Pancreas (tissue), 10 donors: ENCODE results near the gene TMEM109. TPM values are rescaled to one million over a fixed set of nuclear protein-coding genes. Genes with fewer than 3 reads are reported as not detected.

ENCODE experiments used
- ATAC-seq, 4 donors: fragments of 200-7000 bp; cut with Tn5 transposase; one replicate each; pipeline versions ENCODE4 v1.8.0 to v1.9.1; 2020; ENCODE audit warnings: mild to moderate bottlenecking in 4 of 4, moderate library complexity in 4 of 4
- DNase-seq, 6 donors: peaks; one replicate each; pipeline ENCODE4 v3.0.0-alpha.2; 2020
- FAIRE-seq: peaks from 2 replicates; lab custom pipeline; 2012; peaks lifted over from hg19 to GRCh38; lab: Jason Lieb, UNC
- H3K27ac ChIP-seq, 4 donors: fragments of 200-600 bp; sonication (generic); 1 replicate in 3 of 4; 2 replicates in 1 of 4; pipeline versions ENCODE4 v1.5.0 to v1.8.0; 2020
- H3K27me3 ChIP-seq, 4 donors: fragments of 200-600 bp; one replicate each; pipeline ENCODE4 v1.8.0; 2021
- H3K36me3 ChIP-seq, 3 donors: fragments of 200-600 bp; sonication (generic) in 1 of 3; one replicate each; pipeline versions ENCODE4 v1.5.0 to v1.8.0; 2020 to 2021
- H3K4me1 ChIP-seq, 3 donors: fragments of 200-600 bp; one replicate each; pipeline ENCODE4 v1.8.0; 2021
- H3K4me3 ChIP-seq, 4 donors: fragments of 200-600 bp; sonication (generic) in 2 of 4; one replicate each; pipeline versions ENCODE4 v1.5.0 to v1.8.0; 2020 to 2021
- H3K9me3 ChIP-seq, 4 donors: fragments of 200-600 bp; one replicate each; pipeline ENCODE4 v1.8.0; 2021
- CTCF ChIP-seq, 4 donors: fragments of 200-600 bp; sonication (generic) in 3 of 4; IDR thresholded peaks; one replicate each; pipeline versions ENCODE4 v1.5.0 to v1.8.0; 2021; ENCODE audit warnings: antibody characterized with exemption in 4 of 4
- WGBS, 2 donors: extraction: QIAGEN DNeasy Blood & Tissue Kit; methylation state at CpG; one replicate each; pipeline ENCODE4 v1.1.7; 2013; 5-methylcytosine and 5-hydroxymethylcytosine counted together
- intact Hi-C, 3 donors: fragments of 100-400 bp; cut with DNase I; formaldehyde crosslinking; loops; one replicate each; pipeline versions ENCODE4 v1.11.1 to v1.14.2; 2022
- polyA plus RNA-seq, 2 donors: library from polyadenylated mRNA; stranded (reverse); fragments of 200-250 nt; gene quantifications; one replicate each; pipeline ENCODE4 v1.2.3, GENCODE V29; 2013
- total RNA-seq, 6 donors: library from RNA; stranded (reverse); fragmentation: NEBNext Ultra II Directional in 4 of 6; extraction: Animal tissue kit (Norgen Biotek cat#: 25700) in 4 of 6; gene quantifications; one replicate each; pipeline versions ENCODE4 v1.2.1 to v1.2.4, GENCODE V29; 2021 to 2023
- donor health status: healthy with polysubstance abuse.
- donor health status: DM: no; HTN: no; CAD: no; lungs with moderate emphysema.
- donor health status: DM: no; HTN: no; CAD: no.
- donor health status: control.
- donor health status: control.
- donor health status: Bipolar disorder and iron deficiency.
- donor health status: DM: yes; HTN: yes; CAD: no.
- donor health status: DM: no; HTN: no; CAD: no.
- donor health status: DM: no; HTN: no; CAD: no.
- donor health status: DM: yes; HTN: yes; CAD: no.

TMEM109 gene
- total and polyA plus RNA-seq, 8 donors, result 28.2 to 53.0 (median 40.0) TPM

GRCh38 chr11:60953781-60954180 lies 39.8 kb downstream of the TMEM109 start:
- WGBS, 2 donors, result 78 to 79% methylated on average over 6 of the region's 6 CpGs
- FAIRE-seq (no peak), DNase-seq (no peak), ATAC-seq (peak in 2 of 4 donors; percentile 37 to 48)
- Histone ChIP-seq H3K27me3 (no peaks in the 10 kb centered on the region), H3K27ac (no peak overlapping the region), H3K9me3 (no peaks in the 10 kb centered on the region), H3K4me1 (no peaks in the 10 kb centered on the region), H3K4me3 (no peak overlapping the region), H3K36me3 (no peaks in the 10 kb centered on the region)
- TF ChIP-seq CTCF (IDR thresholded peaks at IDR 0.05), result no peak
- intact Hi-C loops, result no loop called here

GRCh38 chr11:60954421-60954820 lies 40.5 kb downstream of the TMEM109 start:
- ATAC-seq (peak in 2 of 4 donors; percentile 17 to 46), DNase-seq (peak in 1 of 6 donors; percentile 26), FAIRE-seq (no peak)
- Histone ChIP-seq H3K36me3 (no peaks in the 10 kb centered on the region), H3K27me3 (no peaks in the 10 kb centered on the region), H3K9me3 (no peaks in the 10 kb centered on the region), H3K4me1 (no peaks in the 10 kb centered on the region), H3K4me3 (no peak overlapping the region), H3K27ac (peak overlapping the region in 1 of 4 donors; percentile 9)
- 62 to 82% methylated on average over 5 of the region's 5 CpGs for WGBS, 2 donors
- intact Hi-C loops, result no loop called here
- TF ChIP-seq CTCF (IDR thresholded peaks at IDR 0.05), result no peak

- H3K27ac ChIP-seq, result no peak overlapping the region
- H3K4me3 ChIP-seq, result no peak overlapping the region
- no peaks in the 10 kb centered on the region for H3K36me3 ChIP-seq
- ATAC-seq (no peak), DNase-seq (no peak), FAIRE-seq (no peak)
- H3K9me3 ChIP-seq, result no peaks in the 10 kb centered on the region
- intact Hi-C loops, result no loop called here
- WGBS, 2 donors, result 45 to 46% methylated on average over 5 of the region's 5 CpGs
- no peaks in the 10 kb centered on the region for H3K4me1 ChIP-seq
- no peak for TF ChIP-seq CTCF (IDR thresholded peaks at IDR 0.05)
- no peaks in the 10 kb centered on the region for H3K27me3 ChIP-seq
Measured at GRCh38 chr11:60955571-60955970, 41.6 kb downstream of the TMEM109 start.

- Histone ChIP-seq H3K27ac (no peak overlapping the region), H3K9me3 (no peaks in the 10 kb centered on the region), H3K27me3 (no peaks in the 10 kb centered on the region), H3K4me1 (no peaks in the 10 kb centered on the region), H3K36me3 (no peaks in the 10 kb centered on the region), H3K4me3 (no peak overlapping the region)
- intact Hi-C loops, result no loop called here
- WGBS, 2 donors, result 66 to 79% methylated on average over 4 of the region's 4 CpGs
- ATAC-seq, result no peak
- FAIRE-seq, result no peak
- no peak for DNase-seq
- no peak for TF ChIP-seq CTCF (IDR thresholded peaks at IDR 0.05)
Measured at GRCh38 chr11:60957188-60957587, 43.2 kb downstream of the TMEM109 start.

- FAIRE-seq, result no peak
- TF ChIP-seq CTCF (IDR thresholded peaks at IDR 0.05), result no peak
- WGBS, 2 donors, result 72 to 83% methylated on average over 6 of the region's 6 CpGs
- ATAC-seq, result peak in 1 of 4 donors; percentile 47
- H3K4me3 ChIP-seq, result no peak overlapping the region
- intact Hi-C loops, result no loop called here
- no peak for DNase-seq
- H3K4me1 ChIP-seq, result no peaks in the 10 kb centered on the region
- H3K9me3 ChIP-seq, result no peaks in the 10 kb centered on the region
- H3K36me3 ChIP-seq, result no peaks in the 10 kb centered on the region
- H3K27ac ChIP-seq, result no peak overlapping the region
- H3K27me3 ChIP-seq, result no peaks in the 10 kb centered on the region
Measured at GRCh38 chr11:60959431-60959830, 45.5 kb downstream of the TMEM109 start.
